Pancreas (tissue), 10 donors: ENCODE results near the gene KCNG2. TPM values are rescaled to one million over a fixed set of nuclear protein-coding genes. Genes with fewer than 3 reads are reported as not detected.

Experiments
- ATAC-seq, 4 donors: fragments of 200-7000 bp; cut with Tn5 transposase; one replicate each; pipeline versions ENCODE4 v1.8.0 to v1.9.1; 2020; ENCODE audit warnings: mild to moderate bottlenecking in 4 of 4, moderate library complexity in 4 of 4
- DNase-seq, 6 donors: peaks; one replicate each; pipeline ENCODE4 v3.0.0-alpha.2; 2020
- FAIRE-seq: peaks from 2 replicates; lab custom pipeline; 2012; peaks lifted over from hg19 to GRCh38; lab: Jason Lieb, UNC
- H3K27ac ChIP-seq, 4 donors: fragments of 200-600 bp; sonication (generic); 1 replicate in 3 of 4; 2 replicates in 1 of 4; pipeline versions ENCODE4 v1.5.0 to v1.8.0; 2020
- H3K27me3 ChIP-seq, 4 donors: fragments of 200-600 bp; one replicate each; pipeline ENCODE4 v1.8.0; 2021
- H3K36me3 ChIP-seq, 3 donors: fragments of 200-600 bp; sonication (generic) in 1 of 3; one replicate each; pipeline versions ENCODE4 v1.5.0 to v1.8.0; 2020 to 2021
- H3K4me1 ChIP-seq, 3 donors: fragments of 200-600 bp; one replicate each; pipeline ENCODE4 v1.8.0; 2021
- H3K4me3 ChIP-seq, 4 donors: fragments of 200-600 bp; sonication (generic) in 2 of 4; one replicate each; pipeline versions ENCODE4 v1.5.0 to v1.8.0; 2020 to 2021
- H3K9me3 ChIP-seq, 4 donors: fragments of 200-600 bp; one replicate each; pipeline ENCODE4 v1.8.0; 2021
- CTCF ChIP-seq, 4 donors: fragments of 200-600 bp; sonication (generic) in 3 of 4; IDR thresholded peaks; one replicate each; pipeline versions ENCODE4 v1.5.0 to v1.8.0; 2021; ENCODE audit warnings: antibody characterized with exemption in 4 of 4
- WGBS, 2 donors: extraction: QIAGEN DNeasy Blood & Tissue Kit; methylation state at CpG; one replicate each; pipeline ENCODE4 v1.1.7; 2013; 5-methylcytosine and 5-hydroxymethylcytosine counted together
- intact Hi-C, 3 donors: fragments of 100-400 bp; cut with DNase I; formaldehyde crosslinking; loops; one replicate each; pipeline versions ENCODE4 v1.11.1 to v1.14.2; 2022
- polyA plus RNA-seq, 2 donors: library from polyadenylated mRNA; stranded (reverse); fragments of 200-250 nt; gene quantifications; one replicate each; pipeline ENCODE4 v1.2.3, GENCODE V29; 2013
- total RNA-seq, 6 donors: library from RNA; stranded (reverse); fragmentation: NEBNext Ultra II Directional in 4 of 6; extraction: Animal tissue kit (Norgen Biotek cat#: 25700) in 4 of 6; gene quantifications; one replicate each; pipeline versions ENCODE4 v1.2.1 to v1.2.4, GENCODE V29; 2021 to 2023
- donor health status: healthy with polysubstance abuse.
- donor health status: DM: no; HTN: no; CAD: no; lungs with moderate emphysema.
- donor health status: DM: no; HTN: no; CAD: no.
- donor health status: control.
- donor health status: control.
- donor health status: Bipolar disorder and iron deficiency.
- donor health status: DM: yes; HTN: yes; CAD: no.
- donor health status: DM: no; HTN: no; CAD: no.
- donor health status: DM: no; HTN: no; CAD: no.
- donor health status: DM: yes; HTN: yes; CAD: no.

KCNG2 gene
- total and polyA plus RNA-seq, 8 donors, result 0.12 to 0.22 (median 0.13) TPM; not detected in 5

DNA sequence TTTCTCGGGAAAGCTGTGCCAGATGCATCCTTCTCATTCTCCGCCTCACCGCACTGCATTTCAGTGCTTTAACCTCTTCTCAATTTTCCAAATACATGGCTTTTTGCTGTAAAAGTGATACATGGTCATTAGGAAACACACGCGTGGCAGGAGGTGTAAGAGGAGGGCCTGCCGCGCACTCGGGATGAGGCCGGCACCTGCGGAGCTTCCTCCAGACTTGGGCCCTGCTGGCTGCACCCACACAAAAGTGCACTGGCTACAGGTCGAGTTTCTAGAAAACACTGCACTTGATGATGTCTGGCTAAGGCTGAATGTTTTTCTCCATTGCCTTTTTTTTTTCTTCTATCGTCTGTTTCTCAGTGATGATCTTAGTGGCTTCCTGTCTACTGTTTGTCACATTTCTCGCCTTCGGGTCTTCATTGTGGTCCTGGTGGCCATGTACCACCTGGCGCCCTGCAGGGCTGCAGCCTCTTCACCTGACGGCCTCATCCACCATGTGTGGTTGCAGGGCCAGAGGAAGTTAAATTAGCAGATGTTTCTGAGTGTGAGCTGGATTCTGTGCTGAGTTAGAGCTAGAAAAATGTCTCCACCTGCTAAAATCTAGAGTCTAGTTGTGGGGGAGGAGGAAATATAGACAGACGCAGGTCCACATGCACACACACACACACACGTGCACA is 7.6 kb downstream of the KCNG2 start:
- intact Hi-C loops, result no loop called here
- no peak overlapping the region for H3K27ac ChIP-seq
- no peaks in the 10 kb centered on the region for H3K4me1 ChIP-seq
- WGBS, 2 donors, result 78 to 82% methylated on average over 18 of the region's 18 CpGs
- no peak for FAIRE-seq
- no peak overlapping the region for H3K4me3 ChIP-seq
- TF ChIP-seq CTCF (IDR thresholded peaks at IDR 0.05), result no peak
- ATAC-seq, result no peak
- H3K27me3 ChIP-seq, result peaks cover 0 to 3% (median 0%) of the 10 kb centered on the region in 4 donors
- no peaks in the 10 kb centered on the region for H3K9me3 ChIP-seq
- no peak for DNase-seq
- no peaks in the 10 kb centered on the region for H3K36me3 ChIP-seq

DNA sequence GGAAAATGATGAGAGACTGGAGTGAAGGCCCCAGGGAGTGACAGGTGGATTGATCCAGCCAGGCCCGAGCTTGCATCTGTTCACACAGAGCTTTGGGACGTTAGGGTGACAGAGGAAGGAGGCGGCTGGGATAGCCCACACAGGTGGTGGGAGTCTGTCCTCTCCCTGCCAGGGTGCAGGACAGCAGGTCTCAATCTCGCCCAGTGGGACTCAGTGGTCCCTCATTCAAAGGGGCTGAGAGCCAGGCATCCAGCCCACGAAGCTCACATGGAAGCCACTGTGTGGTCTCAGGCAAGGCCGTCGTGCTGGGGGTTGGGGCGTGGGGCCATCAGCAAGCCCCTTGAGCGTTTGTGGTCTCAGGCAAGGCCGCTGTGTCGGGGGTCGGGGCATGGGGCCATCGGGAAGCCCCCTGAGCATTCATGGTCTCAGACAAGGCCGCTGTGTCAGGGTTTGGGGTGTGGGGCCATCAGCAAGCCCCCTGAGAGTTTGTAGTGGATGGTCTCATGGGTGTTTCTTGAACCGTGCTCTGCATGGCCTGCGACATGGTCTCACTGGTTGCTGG is 8.3 kb downstream of the KCNG2 start:
- Histone ChIP-seq H3K4me3 (no peak overlapping the region), H3K27ac (no peak overlapping the region), H3K4me1 (no peaks in the 10 kb centered on the region), H3K36me3 (no peaks in the 10 kb centered on the region), H3K27me3 (no peaks in the 10 kb centered on the region), H3K9me3 (no peaks in the 10 kb centered on the region)
- intact Hi-C loops, result no loop called here
- DNase-seq, result no peak
- TF ChIP-seq CTCF (IDR thresholded peaks at IDR 0.05), result no peak
- WGBS, 2 donors, result 75 to 79% methylated on average over 16 of the region's 16 CpGs
- no peak for FAIRE-seq
- ATAC-seq, result no peak

GRCh38 chr18:79806976-79807841 is 9.5 kb downstream of the KCNG2 start:
- no peak overlapping the region for H3K4me3 ChIP-seq
- TF ChIP-seq CTCF (IDR thresholded peaks at IDR 0.05), result no peak
- no peaks in the 10 kb centered on the region for H3K4me1 ChIP-seq
- FAIRE-seq, result no peak
- 86 to 90% methylated on average over 40 to 42 of the region's 43 CpGs for WGBS, 2 donors
- no peak overlapping the region for H3K27ac ChIP-seq
- intact Hi-C loops, result no loop called here
- no peaks in the 10 kb centered on the region for H3K9me3 ChIP-seq
- DNase-seq, result no peak
- no peak for ATAC-seq
- H3K36me3 ChIP-seq, result no peaks in the 10 kb centered on the region
- H3K27me3 ChIP-seq, result no peaks in the 10 kb centered on the region

- no peak overlapping the region for H3K4me3 ChIP-seq
- DNase-seq, result no peak
- no peaks in the 10 kb centered on the region for H3K9me3 ChIP-seq
- intact Hi-C loops, result no loop called here
- no peak for FAIRE-seq
- 85 to 86% methylated on average over 44 of the region's 44 CpGs for WGBS, 2 donors
- H3K36me3 ChIP-seq, result no peaks in the 10 kb centered on the region
- H3K4me1 ChIP-seq, result no peaks in the 10 kb centered on the region
- ATAC-seq, result no peak
- no peak for TF ChIP-seq CTCF (IDR thresholded peaks at IDR 0.05)
- no peaks in the 10 kb centered on the region for H3K27me3 ChIP-seq
- H3K27ac ChIP-seq, result no peak overlapping the region
Observed at GRCh38 chr18:79809482-79810192, 11.9 kb downstream of the KCNG2 start.
